T47D (cell line): ENCODE data around the gene RRM2.

Experiments
- DNase-seq, 2 experiments: peaks; one replicate each; pipeline versions ENCODE4 v3.0.0 to v3.0.0-alpha.2; 2011 to 2012; ENCODE audit warnings: low read depth in 1 of 2, low spot score in 1 of 2
- JUND ChIP-seq: IDR thresholded peaks from 2 replicates; pipeline ENCODE4 v1.6.1; 2012; ENCODE audit warnings: low read depth
- in situ Hi-C: cut with HindIII; loops from 2 replicates; pipeline ENCODE4 v1.10.0; 2016; ENCODE audit warnings: low sequenced_read_pairs, low pct_unique_long_range_greater_than_20kb

Gene RRM2

DNA sequence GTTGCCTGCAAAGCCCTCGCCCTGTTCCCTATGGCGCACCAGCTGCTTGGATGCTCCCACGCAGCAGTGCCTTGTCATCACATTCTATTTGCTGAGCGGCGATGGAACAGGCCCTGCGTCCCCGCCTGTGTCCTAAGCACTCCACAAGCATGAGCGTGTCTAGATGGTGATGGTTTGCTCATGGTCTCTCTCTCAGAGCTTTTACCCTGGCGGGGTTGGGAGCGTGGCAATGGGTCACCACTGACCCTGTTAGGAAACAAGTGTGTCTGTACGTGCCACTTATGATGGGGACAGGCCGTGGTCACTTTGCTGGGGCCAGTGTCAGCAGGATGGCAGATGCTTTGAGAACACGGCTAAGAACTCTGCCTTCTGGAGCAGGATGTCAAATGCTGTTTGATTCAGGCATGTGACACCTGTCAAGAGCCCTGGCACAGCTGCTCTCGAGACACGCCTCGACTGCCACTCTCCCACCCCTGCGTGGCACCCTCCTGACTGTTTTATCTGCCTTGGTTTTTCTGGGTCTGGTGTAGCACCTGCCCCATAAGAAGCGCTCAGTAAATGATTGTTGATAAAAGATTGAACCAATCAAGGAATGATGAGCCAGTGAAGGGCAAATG, 44.2 kb downstream of the RRM2 start:
- DNase-seq = no peak
- in situ Hi-C loops = no loop called here
- TF ChIP-seq JUND = no peak

DNA sequence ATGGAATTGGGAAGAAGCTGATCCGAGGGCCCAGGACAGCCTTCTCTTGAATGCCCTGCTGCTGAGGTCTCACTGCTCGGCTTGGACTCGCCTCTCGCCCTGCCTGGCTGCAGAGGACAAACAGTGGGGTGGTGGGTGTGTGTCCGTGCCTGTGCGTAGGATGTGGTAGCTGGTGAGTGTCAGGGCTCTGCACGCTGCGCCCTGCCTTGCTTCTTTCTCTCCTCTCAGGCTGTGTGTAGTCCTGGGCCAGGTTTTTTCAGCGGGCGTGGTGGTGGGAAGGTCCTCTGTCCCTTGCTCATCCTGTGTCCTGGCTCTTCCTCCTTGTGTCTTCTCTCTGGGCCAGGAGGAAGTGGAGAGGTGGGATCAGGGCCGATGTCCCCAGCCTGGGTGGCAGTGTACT, 44.8 kb downstream of the RRM2 start:
- no peak for TF ChIP-seq JUND
- in situ Hi-C loops = no loop called here
- no peak for DNase-seq

DNA sequence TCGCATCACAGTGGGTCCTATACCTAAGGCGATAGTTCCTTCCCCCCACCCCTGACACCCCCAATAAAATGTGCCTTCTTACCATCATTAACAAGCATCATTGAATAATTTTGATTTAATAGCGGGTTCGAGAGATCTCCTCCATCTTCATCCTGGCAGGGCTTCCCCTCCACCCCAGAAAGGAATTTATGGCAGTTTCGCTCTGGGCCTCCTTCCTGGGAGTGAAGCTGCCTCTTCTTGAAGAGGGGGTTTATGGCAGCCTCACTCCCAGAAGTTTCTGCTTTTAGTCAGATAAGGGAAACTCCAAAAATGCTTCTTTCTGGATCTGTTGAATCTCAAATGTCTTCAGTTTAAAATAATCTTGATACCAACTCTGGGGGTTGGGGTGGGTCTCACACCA, 45.7 kb downstream of the RRM2 start:
- no peak for TF ChIP-seq JUND
- DNase-seq = no peak
- in situ Hi-C loops = no loop called here

DNA sequence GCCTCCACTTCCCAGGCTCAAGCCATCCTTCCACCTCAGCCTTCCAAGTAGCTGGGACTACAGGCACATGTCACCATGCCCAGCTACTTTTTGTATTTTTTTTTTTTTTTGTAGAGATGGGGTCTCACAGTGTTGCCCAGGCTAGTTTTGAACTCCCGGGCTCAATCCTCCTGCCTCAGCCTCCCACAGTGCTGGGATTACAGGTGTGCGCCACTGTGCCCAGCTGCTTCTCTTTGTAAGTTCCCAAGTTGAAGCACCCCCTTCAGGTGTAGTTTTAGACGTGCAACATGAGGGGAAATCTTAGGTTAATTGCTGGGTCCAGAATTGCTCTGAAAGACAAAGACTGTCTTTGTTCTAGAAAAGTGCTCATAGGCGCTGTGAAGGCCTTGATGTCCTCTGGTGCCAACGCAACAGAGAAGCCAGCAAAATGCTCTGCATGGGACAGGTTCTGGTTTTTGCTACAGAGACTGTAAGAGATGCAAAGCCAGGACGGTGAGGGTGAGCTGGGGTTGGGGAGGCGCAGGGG, 46.6 kb downstream of the RRM2 start:
- in situ Hi-C loops = no loop called here
- no peak for TF ChIP-seq JUND
- no peak for DNase-seq

DNA sequence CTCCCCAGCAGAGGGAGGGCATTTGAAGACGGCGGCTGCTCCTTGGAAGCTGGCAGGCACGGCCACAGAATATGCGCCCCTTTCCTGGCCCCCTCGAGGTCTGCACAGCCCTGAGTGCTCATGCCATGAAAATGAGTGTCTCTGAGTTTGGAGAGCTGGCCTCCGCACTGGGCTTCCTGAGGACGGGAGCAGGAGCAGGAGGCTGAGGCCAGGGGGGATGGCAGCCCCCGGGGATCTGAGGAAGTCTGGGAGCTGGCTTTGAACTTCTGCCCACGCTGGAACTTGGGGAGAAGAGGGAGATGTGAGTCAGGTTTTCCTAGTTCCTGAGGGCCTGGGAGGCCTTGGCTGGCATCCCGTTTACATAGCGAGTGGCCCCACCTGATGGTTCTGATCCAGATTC, 47.0 kb downstream of the RRM2 start:
- no peak for TF ChIP-seq JUND
- in situ Hi-C loops = no loop called here
- DNase-seq = no peak

DNA sequence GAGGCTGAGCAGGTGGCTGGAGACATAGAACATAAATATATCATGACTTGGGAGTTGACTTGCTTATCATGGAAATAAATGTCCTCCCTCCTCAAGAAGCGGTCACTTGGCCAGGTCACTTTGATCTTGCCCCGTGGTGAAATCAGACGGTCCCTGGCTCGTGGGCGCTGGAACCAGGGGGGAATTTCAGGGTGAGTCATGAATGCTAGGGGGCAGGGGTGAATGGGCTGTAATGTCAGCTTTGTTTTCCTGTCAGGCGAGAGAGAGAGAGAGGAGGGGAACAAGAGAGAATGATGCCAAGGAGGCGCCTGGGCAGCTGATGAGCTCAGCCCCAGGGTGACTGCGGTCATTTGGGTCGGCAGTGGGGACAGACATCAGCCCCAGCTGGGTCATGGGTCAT, 47.7 kb downstream of the RRM2 start:
- TF ChIP-seq JUND = no peak
- in situ Hi-C loops = no loop called here
- DNase-seq = no peak

DNA sequence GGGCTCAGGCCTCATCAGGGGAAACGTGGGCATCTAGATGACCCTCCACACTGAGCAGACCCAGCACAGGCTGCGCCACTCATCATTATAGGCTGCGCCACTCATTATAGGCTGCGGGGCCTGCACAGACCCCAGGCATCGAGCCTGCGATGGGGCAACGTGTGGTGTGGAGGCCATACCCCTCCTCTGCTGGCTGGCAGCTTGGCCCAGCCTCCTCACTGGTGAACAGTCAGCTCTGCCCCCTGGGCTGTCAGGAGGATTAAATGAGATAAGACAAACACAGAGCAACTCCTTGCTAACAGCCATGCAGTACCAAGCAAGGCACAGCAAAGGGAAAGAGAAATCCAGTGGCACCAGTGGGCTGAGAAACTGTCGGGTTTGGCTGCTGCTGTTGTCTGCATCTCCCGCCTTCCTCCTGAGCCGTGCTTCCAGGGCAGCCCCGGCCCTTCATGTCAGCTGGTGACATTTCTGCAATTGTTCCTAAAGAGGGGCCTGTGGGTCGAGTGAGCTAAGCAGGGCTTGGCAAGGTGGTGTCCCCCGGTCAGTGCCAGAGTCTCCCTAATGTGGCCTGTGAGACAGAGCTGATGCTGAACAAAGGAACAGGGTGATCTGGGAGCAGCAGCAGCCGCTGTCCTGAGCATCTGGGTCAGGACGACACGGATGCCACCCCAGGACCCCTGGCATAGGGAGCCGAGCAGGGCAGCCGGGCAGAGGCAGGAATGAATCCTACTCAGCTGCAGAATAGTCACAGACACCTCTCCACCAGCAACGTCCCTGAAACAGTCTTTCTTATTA, 48.7 kb downstream of the RRM2 start:
- in situ Hi-C loops = no loop called here
- no peak for DNase-seq
- TF ChIP-seq JUND = no peak

DNA sequence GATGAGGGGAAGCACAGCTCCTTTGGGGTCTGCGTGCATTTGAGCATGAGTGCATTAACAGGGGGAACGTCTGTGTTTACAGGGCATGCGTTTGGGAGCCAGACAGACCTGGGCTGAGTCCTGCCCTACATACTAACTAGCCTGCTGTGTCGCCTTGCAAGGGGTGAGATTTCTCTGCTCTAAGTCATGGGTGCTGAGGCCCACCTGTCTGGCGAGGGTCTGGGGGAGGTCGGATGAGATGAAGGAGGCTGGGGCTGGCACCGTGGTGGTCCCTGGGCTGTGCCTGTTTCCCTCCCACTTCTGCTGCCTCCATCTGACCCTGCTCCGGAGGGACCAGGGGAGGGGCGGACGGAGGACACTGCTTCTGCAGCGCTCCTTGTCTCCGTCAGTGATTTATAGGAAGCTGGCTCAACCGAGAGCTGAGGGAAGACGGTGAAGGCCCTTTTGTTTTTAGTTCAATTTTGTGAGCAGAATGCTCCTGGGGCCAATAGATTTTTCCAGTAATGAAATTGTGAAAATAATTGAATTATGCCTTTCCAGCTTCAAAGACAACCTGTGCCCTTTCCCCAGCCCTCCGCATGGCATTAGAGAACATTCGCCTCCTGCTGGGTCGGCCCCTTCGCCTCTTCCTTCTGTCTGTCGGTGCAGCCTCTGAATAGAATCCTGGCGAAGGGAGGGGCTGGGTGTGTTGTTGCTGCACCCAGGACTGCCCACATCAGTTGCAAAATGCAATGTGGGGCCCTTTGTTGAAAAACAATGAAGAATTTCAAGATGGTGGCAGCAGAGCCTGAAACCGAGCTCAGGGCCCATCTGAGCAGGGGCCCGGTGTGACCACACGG, 49.7 kb downstream of the RRM2 start:
- no peak for DNase-seq
- in situ Hi-C loops = no loop called here

DNA sequence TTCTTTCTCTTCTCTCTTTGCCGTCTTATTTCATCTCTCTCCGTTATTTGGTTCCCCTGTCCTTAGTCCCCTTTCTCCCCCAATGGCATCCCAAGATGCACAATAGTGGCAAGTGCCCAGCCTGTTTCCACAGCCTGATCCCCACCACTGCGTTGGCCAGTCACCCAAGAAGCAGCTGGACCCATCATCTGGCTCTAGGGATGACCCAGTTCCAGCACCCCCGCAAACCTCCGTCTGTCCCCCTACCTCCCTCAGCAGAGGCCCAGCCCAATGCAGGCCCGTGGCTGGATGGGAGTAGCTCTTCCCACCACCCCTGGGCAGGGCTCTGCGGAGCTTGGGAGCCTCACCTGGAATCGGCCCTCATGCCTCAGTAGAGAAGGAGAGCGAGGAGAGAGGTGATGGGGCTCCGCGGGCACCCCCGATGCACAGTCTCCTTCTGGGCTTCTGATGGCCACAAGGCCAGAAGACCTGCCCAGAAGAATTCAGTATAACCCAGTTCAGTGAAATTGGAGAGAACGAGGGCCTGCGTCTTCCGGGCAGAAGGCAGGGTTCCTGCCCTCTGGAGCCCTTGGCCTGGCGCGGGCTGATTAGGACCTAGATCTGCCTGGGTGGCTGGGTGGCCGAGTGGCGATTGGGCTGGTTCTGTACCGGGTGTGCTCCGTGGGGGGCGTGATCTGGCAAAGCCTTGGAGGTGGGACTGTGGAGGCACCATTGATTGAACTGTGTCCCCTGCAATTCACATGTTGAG, 50.9 kb downstream of the RRM2 start:
- no peak for TF ChIP-seq JUND
- DNase-seq = no peak
- in situ Hi-C loops = no loop called here

More for the DNA sequence above, 49.7 kb downstream of the RRM2 start:
- no peak for TF ChIP-seq JUND

DNA sequence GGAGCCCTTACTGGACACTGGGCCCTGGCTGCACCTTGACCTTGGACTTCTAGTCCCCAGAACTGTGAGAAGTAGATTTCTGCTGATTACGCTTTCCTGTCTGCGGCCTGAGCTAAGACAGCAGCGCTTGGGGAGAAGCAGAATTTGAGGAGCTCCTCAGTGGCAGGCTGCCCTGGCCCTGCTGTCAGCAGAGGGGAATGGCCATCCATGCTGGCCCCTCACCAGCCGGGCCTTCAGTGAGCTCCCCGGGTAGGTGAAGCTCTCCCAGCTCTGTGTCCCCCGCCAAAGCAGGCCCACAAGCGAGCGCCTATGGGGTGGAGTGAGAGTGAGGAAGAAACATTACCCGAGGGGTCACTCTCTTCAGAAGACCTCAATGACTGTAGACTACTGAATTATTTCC, 51.6 kb downstream of the RRM2 start:
- no peak for DNase-seq
- TF ChIP-seq JUND = no peak
- in situ Hi-C loops = no loop called here

DNA sequence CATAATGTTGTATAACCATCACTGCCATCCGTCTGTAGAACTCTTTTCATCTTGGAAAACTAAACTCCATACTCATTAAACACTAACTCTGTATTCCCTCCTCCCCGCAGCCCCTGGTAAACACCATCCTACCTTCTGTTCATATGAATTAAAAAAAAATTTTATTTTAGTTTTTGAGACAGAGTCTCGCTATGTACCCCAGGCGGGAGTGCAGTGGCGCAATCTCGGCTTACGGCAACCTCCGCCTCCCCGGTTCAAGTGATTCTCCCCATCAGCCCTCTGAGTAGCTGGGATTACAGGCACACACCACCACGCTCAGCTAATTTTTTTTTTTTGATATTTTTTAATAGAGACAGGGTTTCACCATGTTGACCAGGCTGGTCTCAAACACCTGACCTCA, 52.9 kb downstream of the RRM2 start:
- DNase-seq = no peak
- in situ Hi-C loops = no loop called here
- no peak for TF ChIP-seq JUND

DNA sequence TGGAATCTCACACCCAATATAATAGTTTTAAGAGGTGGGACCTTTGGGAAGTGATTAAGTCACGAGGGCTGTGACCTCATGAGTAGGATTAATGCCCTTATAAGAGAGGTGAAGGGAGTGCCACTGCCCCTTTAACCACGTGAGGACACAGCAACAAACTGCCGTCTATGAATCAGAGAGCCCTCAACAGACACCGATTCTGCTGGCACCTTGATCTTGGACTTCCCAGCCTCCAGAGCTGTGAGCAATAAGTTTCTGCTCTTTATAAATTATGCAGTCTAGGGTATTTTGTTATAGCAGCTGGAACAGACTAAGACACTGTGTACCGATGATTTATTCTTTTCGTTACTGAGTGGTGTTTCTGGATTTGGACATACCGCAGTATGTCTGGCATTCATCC, 56.2 kb downstream of the RRM2 start:
- in situ Hi-C loops = no loop called here
- DNase-seq = no peak

More for the DNA sequence above, 56.2 kb downstream of the RRM2 start:
- TF ChIP-seq JUND = no peak
